GM18909 (cell line): ENCODE measurements around the gene UBE2V1.
A peak's percentile ranks its signal among the peaks of the same experiment; 100 is the strongest.

Experiments
- ATAC-seq: cut with Tn5 transposase; IDR thresholded peaks from one replicate; pipeline ENCODE4 v1.9.1; 2021; ENCODE audit warnings: mild to moderate bottlenecking; ENCODE audit not compliant: unreplicated experiment, poor library complexity

The UBE2V1 gene

GRCh38 chr20:50053362-50054230 is 59.4 kb downstream of the UBE2V1 start:
- no peak for ATAC-seq

DNA sequence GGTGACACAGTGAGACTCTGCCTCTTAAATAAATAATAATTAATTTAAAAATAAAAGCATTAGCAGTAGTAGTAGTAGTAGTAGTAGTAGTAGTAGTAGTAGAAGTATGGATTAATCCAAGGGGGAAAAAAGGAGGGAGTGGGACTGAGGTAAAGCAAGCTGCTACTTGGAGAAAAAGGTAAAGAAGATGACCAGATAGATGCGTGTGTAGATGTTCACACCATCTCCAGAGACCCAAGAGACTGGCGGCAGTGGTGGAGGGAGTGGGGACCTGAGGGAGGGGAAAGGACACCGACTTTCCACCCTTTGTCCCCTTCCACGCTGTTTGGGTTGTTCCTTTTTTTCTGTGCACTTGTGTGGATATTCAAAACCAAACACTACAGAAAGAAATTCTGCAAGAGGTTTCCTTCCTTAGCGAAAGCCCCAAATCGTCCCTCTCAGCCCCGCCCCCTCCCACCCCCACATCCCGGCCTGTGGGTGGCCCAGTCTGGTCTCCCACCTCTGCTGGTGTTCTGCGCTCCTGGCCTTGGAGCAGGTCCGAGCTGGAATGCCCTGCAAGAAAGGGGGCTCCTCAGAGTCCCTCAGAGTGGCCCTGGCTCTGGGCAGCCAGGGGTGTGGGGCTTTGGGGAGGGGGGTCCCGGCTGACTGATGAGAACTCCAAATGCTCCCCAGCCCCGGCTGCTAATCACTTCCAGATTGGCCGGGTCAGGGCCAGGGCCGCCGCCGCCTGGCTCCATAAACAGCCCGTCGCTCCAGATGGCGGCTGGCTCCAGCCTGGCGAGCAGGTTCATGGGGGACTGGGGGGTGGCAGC is 60.2 kb downstream of the UBE2V1 start:
- ATAC-seq, result no peak

GRCh38 chr20:50050660-50051308 is 62.2 kb downstream of the UBE2V1 start:
- no peak for ATAC-seq

DNA sequence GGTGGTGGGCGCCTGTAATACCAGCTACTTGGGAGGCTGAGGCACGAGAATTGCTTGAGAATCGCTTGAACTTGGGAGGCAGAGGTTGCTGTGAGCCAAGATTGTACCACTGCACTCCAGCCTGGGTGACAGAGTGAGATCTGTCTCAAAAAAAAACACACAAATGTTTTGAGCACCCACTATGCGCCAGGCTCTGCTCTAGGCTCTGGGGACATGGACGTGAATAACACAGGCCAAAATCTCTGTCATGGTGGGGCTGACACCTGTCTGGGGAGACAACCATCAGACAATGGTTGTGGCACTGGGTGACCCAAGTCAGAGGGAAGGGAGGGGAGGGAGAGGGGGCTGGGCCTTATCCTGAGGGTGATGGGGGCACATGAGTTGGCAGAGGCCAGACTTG is 62.7 kb downstream of the UBE2V1 start:
- no peak for ATAC-seq

GRCh38 chr20:50049442-50050026 is 63.4 kb downstream of the UBE2V1 start:
- no peak for ATAC-seq

- no peak for ATAC-seq
Observed at GRCh38 chr20:50048420-50049166, 64.4 kb downstream of the UBE2V1 start.

GRCh38 chr20:50044353-50044960 is 68.5 kb downstream of the UBE2V1 start:
- ATAC-seq, result no peak

- no peak for ATAC-seq
Observed at GRCh38 chr20:50043573-50044352, 69.2 kb downstream of the UBE2V1 start.

DNA sequence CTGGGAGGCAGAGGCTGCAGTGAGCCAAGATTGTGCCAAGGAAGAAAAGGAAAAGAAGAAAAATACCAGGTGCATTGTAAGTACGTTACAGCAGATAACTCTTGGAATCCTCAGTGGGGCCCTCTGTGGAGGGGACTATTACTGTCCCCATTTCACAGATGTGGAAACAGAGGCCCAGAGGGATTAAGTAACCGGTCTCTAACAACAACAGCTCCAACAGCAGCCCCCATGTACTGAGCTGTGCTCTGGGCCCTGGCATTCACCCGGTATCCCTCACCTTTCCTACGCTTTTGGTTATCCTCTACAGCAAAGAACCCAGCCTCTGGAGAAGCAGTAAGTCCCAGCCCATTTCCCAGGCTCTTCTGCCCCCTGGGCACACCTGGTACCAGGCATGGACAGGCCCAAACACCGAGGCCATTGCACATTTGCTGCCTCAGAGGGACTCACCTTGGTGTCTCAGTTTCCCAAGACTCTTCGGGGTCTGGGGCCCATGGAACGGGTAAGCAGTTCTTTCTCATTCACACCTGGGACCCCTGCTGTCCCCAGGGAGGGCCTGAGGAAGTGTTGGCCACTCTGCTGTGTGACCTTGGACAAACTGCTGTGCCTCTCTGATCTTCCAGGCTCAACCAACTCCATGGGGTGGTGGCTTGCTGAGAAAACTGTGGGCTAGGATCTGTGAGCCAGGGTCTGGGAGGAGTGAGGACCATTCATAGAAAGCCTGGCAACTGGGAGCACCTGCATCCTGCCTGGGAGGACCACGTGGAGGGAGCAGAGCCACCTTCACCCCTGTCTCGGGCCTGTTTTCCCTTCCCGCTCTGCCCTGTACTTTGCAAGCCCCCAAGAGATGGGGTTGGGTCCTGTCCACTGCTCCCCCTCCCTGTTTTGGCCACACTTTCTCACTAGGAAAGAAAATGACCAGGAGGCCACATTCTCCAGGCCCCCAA is 70.3 kb downstream of the UBE2V1 start:
- ATAC-seq, result no peak

GRCh38 chr20:50041246-50041873 is 71.6 kb downstream of the UBE2V1 start:
- peak; percentile 52 for ATAC-seq

DNA sequence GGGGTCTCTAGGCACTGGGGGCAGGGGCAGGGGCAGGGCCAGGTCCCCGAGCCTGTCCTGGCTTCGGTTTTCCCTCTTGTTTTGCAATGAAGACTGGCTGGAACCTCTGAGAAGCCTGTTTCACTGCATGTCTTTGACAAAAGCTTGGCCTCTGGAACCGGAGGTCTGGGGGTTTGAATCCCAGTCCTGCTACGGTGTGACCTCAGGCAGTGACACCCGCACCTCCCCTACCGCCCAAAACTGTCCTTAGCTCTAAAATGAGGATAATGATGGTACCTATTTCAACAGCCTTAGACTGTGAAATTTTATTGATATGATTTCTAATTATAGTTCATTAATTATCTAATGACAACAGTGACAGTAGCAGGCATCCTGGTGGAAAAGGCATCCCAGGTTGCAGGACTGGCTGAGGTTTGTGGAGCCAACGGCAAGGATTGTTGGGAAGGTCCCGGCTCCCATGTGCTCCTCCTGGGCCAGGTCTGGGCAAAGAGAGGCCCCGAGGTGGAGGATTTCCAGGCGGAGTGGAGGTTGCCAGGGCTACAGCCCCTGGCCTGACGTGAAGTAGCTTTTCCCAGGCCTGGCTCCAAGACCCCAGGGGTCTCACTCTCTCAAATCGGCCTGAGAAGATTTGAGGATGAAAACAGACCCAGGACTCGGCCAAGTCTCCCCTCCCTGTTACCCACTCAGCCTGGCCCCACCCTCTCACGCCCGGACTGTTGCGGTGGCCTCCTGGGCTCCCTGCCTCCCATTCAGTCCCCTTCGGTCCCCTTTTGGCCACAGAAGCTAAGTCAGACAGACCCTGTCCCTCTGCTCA is 72.3 kb downstream of the UBE2V1 start:
- no peak for ATAC-seq

DNA sequence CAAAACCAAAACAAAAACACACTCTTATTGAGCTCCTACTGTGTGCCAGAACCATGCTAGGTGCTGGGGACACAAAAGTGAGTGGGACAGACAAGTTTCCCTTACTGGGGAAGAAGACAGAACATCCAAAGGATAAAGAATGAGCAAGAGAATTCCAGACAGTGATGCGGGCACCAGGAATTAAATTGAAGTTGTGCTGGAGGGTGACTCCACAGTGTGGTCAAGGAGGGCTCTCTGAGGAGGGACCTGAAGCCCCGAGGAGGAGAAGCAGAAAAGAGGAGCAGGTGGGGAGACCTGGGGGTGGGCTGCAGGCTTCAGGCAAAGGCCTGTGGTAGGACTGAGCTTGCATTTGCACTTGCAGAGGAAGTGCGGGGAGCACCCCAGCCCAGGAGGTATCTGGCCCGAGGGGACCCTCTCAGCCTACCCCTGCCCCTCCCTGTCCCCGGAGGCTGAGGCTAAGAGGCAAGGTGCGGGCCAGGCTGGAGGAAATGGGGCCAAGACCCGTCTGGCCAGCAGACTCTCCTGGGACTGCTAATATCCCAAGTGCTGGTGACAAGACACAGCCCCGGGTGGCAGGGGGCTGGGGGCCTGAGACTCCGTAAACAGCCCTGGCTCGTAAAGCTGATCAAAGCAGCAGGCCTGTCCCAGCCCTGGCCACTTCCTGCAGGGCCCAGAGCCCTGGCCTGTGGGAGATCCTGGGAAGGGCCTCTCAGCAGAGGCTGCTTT is 73.1 kb downstream of the UBE2V1 start:
- no peak for ATAC-seq

DNA sequence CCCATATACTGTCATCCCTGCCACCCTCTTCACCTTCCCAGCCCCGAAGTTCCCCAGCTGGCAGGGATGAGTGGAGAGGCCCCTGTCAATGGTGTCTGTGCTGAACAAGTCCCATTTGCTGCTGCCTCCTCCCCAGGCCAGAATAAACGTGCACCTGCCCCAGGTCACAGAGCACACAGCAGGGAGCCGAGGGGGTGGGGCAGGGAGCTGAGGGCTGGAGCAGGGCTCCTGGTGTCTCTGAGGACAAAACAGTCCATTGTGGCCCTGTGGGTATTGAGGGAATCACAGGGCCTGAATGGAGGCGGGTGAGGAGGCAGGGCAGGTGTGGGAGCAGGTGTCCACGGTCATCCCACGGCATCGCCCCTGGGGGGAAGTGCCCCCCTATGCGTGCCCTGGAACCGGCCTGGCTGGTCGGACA is 74.4 kb downstream of the UBE2V1 start:
- no peak for ATAC-seq

DNA sequence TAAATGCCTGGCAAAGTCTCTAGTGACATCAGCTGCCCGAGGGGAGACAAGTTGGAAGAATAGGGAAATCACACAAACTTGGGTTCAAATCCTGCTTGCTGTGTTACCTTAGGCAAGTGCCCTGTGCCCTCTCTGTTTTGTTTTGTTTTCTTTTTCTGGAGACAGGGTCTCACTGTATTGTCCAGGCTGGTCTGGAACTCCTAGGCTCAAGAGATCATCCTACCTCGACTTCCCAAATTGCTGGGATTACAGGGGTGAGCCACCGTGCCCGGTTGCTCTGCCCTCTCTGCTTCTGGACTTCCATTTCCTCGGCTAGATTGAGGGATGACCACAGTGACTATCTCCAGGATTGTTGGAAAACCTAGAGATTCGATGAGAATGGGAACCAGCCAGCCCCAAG is 74.8 kb downstream of the UBE2V1 start:
- ATAC-seq, result no peak

DNA sequence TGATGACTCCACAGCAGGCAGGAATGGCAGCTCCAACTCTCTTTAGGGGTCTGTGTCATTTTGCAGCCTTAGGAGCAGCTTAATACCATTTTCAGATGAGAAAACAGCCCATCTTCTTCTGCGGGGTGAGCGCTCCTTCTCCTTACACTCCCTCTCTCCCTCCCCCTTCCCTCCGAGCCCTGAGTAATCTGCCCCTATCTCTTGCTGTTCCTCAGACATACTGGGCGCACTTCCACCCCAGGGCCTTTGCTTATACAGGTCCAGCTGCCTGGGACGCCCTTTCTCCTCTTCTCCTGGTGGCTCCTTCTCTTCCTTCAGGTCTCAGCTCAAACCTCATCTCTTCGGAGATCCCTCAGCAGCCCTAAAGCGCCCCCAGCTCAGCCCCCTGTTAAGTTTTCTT is 75.4 kb downstream of the UBE2V1 start:
- ATAC-seq, result no peak

DNA sequence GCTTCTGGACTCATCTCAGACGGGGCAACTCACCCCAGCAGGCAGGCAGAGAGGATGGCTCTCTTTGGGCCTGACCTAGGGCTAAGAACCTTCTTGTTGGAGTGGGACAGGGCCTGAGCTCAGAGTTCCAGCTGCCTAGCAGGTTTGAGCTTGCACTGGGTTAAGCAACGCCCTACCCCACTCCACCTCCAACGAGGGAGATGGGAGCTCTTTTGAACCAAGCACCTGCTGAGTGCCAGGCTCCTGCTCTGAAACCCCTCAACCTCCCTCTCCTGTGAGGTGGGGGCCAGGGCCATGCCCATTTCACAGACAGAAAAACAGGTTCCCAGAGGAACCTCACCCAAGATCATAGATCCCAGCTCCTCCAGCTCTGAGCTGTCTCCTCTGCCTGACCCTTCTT is 75.8 kb downstream of the UBE2V1 start:
- ATAC-seq, result no peak
